Measurements from ENCODE around the gene POGLUT3. TPM values are rescaled to one million over a fixed set of nuclear protein-coding genes. Genes with fewer than 3 reads are reported as not detected.

POGLUT3 gene, protein sequence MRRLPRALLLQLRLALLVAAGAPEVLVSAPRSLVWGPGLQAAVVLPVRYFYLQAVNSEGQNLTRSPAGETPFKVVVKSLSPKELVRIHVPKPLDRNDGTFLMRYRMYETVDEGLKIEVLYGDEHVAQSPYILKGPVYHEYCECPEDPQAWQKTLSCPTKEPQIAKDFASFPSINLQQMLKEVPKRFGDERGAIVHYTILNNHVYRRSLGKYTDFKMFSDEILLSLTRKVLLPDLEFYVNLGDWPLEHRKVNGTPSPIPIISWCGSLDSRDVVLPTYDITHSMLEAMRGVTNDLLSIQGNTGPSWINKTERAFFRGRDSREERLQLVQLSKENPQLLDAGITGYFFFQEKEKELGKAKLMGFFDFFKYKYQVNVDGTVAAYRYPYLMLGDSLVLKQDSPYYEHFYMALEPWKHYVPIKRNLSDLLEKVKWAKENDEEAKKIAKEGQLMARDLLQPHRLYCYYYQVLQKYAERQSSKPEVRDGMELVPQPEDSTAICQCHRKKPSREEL
- total RNA-seq = 10 to 100 TPM; 10.2 to 13.2 TPM

DNA sequence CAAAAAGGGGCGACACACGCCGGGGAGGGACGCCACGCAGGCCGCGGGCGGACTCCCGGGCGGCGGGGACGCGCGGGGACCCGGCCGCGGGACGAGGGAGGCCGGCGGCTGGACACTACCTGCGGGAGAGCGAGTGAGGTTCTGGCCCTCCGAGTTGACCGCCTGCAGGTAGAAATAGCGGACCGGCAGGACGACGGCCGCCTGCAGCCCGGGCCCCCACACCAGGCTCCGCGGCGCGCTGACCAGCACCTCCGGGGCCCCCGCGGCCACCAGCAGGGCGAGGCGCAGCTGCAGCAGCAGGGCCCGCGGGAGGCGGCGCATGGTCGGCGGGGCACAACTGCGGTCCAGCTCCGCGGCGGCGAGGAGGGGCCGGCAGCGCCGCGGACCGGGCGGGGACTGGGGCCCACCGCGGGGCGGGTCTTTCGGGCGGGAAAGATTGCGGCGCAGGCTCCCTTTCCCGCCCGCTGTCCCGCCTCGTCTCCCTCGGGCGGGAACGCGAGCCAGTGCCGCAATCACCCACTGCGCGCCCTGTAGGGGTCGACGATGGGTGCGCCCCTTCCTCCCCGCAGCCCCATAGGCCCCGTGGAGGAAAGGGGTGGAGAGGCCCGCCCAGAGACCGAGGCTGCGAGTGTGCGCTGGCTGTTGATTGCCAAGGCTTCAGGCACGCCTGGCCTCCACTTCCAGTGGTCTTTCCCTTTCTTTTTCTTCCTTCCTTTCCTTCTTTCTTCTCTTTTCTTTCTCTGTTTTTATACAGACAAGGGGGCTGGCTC, at the start of gene POGLUT3:
POGLUT3 (minus strand) TSS at position 339 of the 770 bp plus-strand sequence; CDS start at position 321, 18 bp downstream.
- Histone ChIP-seq H3K4me3 (peak within 1 kb of the TSS; percentile 51 to 76), H3K36me3 (no peaks in the 10 kb centered on the region), H3K4me1 (peaks cover 0 to 10% of the 10 kb centered on the region in 2 donors), H3K27ac (peak within 1 kb of the TSS; percentile 92), H3K27me3 (no peaks in the 10 kb centered on the region), H3K9me3 (no peaks in the 10 kb centered on the region)
- DNase-seq (ENCODE audit: low spot score) = peak; percentile 59
- TF ChIP-seq, protein P1, sequence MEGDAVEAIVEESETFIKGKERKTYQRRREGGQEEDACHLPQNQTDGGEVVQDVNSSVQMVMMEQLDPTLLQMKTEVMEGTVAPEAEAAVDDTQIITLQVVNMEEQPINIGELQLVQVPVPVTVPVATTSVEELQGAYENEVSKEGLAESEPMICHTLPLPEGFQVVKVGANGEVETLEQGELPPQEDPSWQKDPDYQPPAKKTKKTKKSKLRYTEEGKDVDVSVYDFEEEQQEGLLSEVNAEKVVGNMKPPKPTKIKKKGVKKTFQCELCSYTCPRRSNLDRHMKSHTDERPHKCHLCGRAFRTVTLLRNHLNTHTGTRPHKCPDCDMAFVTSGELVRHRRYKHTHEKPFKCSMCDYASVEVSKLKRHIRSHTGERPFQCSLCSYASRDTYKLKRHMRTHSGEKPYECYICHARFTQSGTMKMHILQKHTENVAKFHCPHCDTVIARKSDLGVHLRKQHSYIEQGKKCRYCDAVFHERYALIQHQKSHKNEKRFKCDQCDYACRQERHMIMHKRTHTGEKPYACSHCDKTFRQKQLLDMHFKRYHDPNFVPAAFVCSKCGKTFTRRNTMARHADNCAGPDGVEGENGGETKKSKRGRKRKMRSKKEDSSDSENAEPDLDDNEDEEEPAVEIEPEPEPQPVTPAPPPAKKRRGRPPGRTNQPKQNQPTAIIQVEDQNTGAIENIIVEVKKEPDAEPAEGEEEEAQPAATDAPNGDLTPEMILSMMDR (IDR thresholded peaks at IDR 0.05) = no peak

DNA sequence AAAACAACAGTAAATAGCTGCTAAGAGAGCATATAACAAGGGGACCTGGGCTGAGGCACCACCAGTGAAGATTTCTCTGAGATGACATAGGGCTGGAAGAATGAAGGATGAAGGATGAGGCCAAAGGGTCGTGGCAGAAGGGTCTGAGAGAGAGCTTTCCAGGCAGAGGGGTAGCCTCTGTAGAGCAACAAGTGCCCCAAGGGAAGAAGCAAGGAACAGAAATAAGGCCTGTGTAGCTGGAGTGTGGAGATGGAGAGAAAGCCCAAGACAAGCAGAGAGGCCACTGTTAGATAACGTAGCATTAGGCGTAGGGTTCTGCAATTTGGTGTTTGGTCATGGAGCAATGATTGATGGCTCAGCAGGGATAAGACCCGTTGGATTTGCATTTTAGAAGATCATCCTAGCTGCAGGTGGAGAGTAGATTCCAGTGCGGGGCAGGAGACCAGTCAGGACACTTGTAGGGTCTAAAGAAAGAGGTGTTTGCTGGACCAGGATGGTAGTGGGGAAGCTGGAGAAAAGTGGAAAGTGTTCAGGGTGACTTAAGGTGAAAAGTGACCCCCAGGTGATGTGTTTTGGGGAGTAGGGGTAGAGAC, 47.8 kb upstream of the POGLUT3 start:
- H3K4me3 ChIP-seq = no peak overlapping the region
- no peak for DNase-seq (ENCODE audit: low spot score)
- H3K27me3 ChIP-seq = no peaks in the 10 kb centered on the region
- H3K27ac ChIP-seq = no peak overlapping the region
- H3K9me3 ChIP-seq = no peaks in the 10 kb centered on the region
- no peaks in the 10 kb centered on the region for H3K36me3 ChIP-seq
- H3K4me1 ChIP-seq = peaks cover 0 to 3% of the 10 kb centered on the region in 2 donors
- TF ChIP-seq, protein P1 (IDR thresholded peaks at IDR 0.05) = no peak

DNA sequence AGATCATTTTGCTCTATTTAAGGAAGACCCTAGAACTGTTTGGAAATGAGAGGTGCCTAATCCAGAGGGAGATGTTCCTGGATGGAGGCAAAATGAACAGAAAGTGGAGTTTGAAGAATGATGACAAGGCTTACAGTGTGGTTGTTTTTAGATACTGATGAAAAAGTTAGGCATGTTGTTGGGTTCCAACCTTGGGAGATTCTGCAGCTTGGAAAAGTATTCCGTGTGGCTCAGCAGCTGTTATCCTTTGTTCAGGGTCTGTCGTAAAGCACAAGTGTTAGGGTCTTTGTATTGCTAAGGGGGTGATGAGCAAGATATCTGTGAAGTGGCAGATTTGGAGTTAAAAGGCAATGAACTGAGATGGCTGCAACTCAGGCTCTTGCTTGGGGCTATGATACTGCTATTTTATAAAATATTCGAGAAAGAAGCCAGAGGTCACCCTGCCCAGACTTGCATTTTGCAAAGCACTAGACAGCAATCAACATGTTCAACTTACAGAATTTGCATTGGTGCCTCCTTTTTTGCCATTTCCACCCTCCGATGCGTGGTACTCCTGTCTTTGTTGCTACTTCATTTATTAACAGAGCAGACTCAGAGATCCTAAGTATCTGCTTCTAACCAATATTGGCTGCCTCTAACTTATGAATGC, 45.3 kb upstream of the POGLUT3 start:
- TF ChIP-seq, protein P1 (IDR thresholded peaks at IDR 0.05) = no peak
- Histone ChIP-seq H3K9me3 (no peaks in the 10 kb centered on the region), H3K36me3 (no peaks in the 10 kb centered on the region), H3K4me1 (no peaks in the 10 kb centered on the region), H3K4me3 (no peak overlapping the region), H3K27me3 (no peaks in the 10 kb centered on the region), H3K27ac (no peak overlapping the region)
- DNase-seq (ENCODE audit: low spot score) = no peak

DNA sequence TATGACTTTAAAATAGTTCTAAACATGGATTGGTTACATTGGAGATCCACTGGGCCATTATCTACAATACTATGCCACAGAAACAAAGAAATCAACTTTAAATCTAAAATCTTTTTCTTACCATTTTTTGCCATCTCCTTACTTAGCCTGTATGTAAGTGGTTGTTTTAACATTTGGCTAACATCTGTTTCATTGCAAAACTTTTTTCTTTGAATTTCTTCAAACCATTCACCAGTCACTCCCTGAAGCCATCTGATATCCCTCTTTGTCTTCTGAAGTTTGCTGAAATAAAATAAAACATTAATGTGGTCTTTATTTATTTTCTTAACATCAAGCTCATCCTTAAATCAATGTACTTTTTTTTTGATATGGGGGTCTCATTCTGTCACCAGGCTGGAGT, 43.3 kb upstream of the POGLUT3 start:
- DNase-seq (ENCODE audit: low spot score) = no peak
- Histone ChIP-seq H3K27me3 (no peaks in the 10 kb centered on the region), H3K9me3 (no peaks in the 10 kb centered on the region), H3K27ac (no peak overlapping the region), H3K4me1 (no peaks in the 10 kb centered on the region), H3K4me3 (no peak overlapping the region), H3K36me3 (no peaks in the 10 kb centered on the region)
- TF ChIP-seq, protein P1 (IDR thresholded peaks at IDR 0.05) = no peak

DNA sequence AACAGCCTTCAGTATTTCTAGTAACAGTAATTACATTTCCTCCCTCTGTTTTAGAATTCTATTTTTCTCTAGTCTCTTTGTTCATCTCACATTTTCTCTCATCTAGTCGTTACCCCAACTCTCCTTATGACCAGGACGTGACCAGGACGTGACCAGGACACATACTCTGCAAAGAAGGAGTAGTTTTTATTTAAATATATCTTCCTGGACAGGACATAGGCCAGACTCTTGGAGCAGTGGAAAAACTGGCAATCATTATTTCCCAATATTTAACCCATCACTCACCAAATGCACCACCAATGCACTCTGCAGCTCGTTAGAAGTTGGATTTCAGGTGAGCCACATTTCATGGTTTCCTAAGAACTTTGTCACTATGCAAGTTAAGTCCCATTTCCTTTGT, 40.3 kb upstream of the POGLUT3 start:
- Histone ChIP-seq H3K4me3 (no peak overlapping the region), H3K27ac (no peak overlapping the region), H3K36me3 (no peaks in the 10 kb centered on the region), H3K9me3 (no peaks in the 10 kb centered on the region), H3K27me3 (no peaks in the 10 kb centered on the region), H3K4me1 (no peaks in the 10 kb centered on the region)
- TF ChIP-seq, protein P1 (IDR thresholded peaks at IDR 0.05) = no peak
- DNase-seq (ENCODE audit: low spot score) = no peak
